Esophagus muscularis mucosa (tissue), 4 donors: Measurements from ENCODE around the gene PMM2.

Experiments used
- CTCF ChIP-seq, 3 experiments: fragments of 200-600 bp in 2 of 3; fragments of 450-650 bp in 1 of 3; sonication (generic) in 2 of 3; IDR thresholded peaks; one replicate each; pipeline ENCODE4 v1.5.1; 2017 to 2019; ENCODE audit warnings: antibody characterized with exemption in 3 of 3, mild to moderate bottlenecking in 2 of 3, moderate library complexity in 1 of 3
- EP300 ChIP-seq: sonication (generic); formaldehyde crosslinking; IDR thresholded peaks from one replicate; pipeline ENCODE4 v1.6.1; 2017; ENCODE audit warnings: antibody characterized with exemption
- POLR2A ChIP-seq: fragments of 450-650 bp; IDR thresholded peaks from one replicate; pipeline ENCODE4 v1.6.1; 2017; ENCODE audit warnings: antibody characterized with exemption, moderate library complexity, mild to moderate bottlenecking, low read depth

- TF ChIP-seq POLR2A (no peak), CTCF (IDR thresholded peaks at IDR 0.05) (no peak), EP300 (no peak)
Observed at GRCh38 chr16:8887952-8888560, 90.4 kb downstream of the PMM2 start.
